NT2/D1 (cell line): ENCODE data around the gene CHMP4A.

ENCODE experiments used
- YY1 ChIP-seq: IDR thresholded peaks from 2 replicates; pipeline ENCODE4 v1.6.1; 2011; ENCODE audit not compliant: insufficient read length, insufficient read depth
- ZNF274 ChIP-seq: IDR thresholded peaks from 2 replicates; pipeline ENCODE4 v1.6.1; 2011; ENCODE audit warnings: mild to moderate bottlenecking, low read depth, low read length

DNA sequence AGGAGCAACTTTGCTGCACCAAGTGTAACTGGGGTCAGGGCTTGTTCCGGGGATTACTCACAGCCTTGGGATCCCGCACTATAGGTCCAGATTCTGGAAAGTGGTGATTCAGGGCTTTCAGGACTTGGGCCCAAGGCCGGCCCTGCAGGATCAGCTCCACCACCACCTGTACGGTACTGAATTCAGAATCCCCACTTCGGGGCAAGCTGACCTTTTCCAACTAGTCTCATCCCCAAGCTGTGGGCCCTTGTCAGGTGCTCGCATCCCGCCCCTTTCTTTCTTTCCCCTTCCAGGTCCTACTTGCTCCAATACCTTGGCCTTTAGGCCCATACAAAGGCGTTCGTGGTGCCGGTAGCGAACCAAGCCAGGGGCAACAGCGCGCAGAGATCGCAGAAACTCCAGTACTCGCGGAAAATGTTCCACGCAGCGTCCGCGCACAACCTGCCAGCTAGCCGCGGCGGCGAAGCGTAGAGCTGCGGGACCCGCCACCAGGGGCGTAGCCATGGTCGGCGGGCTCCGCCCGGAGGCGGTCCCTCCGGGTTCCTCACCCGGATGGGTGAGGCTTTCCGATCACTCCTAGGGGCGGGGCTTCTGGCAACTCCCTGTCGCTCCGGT lies 28.6 kb upstream of the CHMP4A start:
- no peak for TF ChIP-seq YY1
- no peak for TF ChIP-seq ZNF274
